Vagina (tissue), 2 donors: ENCODE results near the gene ENGASE. TPM values are rescaled to one million over a fixed set of nuclear protein-coding genes. Genes with fewer than 3 reads are reported as not detected.

Experiments used
- DNase-seq, 2 donors: peaks; one replicate each; pipeline ENCODE4 v3.0.0-alpha.2; 2017; ENCODE audit errors: extremely low spot score in 2 of 2
- H3K27ac ChIP-seq: fragments of 200-600 bp; sonication (generic); one replicate; pipeline ENCODE4 v1.5.1; 2019
- H3K27me3 ChIP-seq: fragments of 200-600 bp; sonication (generic); one replicate; pipeline ENCODE4 v1.5.1; 2019
- H3K36me3 ChIP-seq, 2 donors: fragments of 200-600 bp; sonication (generic); one replicate each; pipeline ENCODE4 v1.5.1; 2017 to 2019
- H3K4me1 ChIP-seq: fragments of 200-600 bp; sonication (generic); one replicate; pipeline ENCODE4 v1.5.1; 2019
- H3K4me3 ChIP-seq, 2 donors: fragments of 200-600 bp; sonication (generic); 1 replicate in 1 of 2; 2 replicates in 1 of 2; pipeline ENCODE4 v1.5.1; 2016 to 2019
- H3K9me3 ChIP-seq: fragments of 200-600 bp; sonication (generic); one replicate; pipeline ENCODE4 v1.5.1; 2019
- CTCF ChIP-seq, 3 experiments: fragments of 450-650 bp in 2 of 3; fragments of 200-600 bp in 1 of 3; sonication (generic) in 1 of 3; IDR thresholded peaks; one replicate each; pipeline ENCODE4 v1.5.1; 2017 to 2019; ENCODE audit warnings: antibody characterized with exemption in 3 of 3, mild to moderate bottlenecking in 2 of 3, moderate library complexity in 2 of 3
- POLR2A ChIP-seq, 2 donors: fragments of 450-650 bp; IDR thresholded peaks; one replicate each; pipeline ENCODE4 v1.6.1; 2017; ENCODE audit warnings: antibody characterized with exemption in 2 of 2, mild to moderate bottlenecking in 2 of 2, moderate library complexity in 2 of 2
- POLR2AphosphoS5 ChIP-seq, 2 donors: sonication (generic); formaldehyde crosslinking; IDR thresholded peaks; one replicate each; pipeline ENCODE4 v1.9.0; 2017; ENCODE audit warnings: antibody characterized with exemption in 2 of 2, mild to moderate bottlenecking in 2 of 2, low read depth in 1 of 2; ENCODE audit not compliant: insufficient read depth in 1 of 2
- intact Hi-C: fragments of 100-400 bp; cut with DNase I; formaldehyde crosslinking; loops from one replicate; pipeline ENCODE4 v1.15.1; 2023
- total RNA-seq: library from RNA; depleted of rRNA; stranded (reverse); fragments of >200 nt; gene quantifications from one replicate; pipeline ENCODE4 v1.2.3, GENCODE V29; 2016

Gene ENGASE
- total RNA-seq, 1 donor from 2014 or later: 13.8 TPM

DNA sequence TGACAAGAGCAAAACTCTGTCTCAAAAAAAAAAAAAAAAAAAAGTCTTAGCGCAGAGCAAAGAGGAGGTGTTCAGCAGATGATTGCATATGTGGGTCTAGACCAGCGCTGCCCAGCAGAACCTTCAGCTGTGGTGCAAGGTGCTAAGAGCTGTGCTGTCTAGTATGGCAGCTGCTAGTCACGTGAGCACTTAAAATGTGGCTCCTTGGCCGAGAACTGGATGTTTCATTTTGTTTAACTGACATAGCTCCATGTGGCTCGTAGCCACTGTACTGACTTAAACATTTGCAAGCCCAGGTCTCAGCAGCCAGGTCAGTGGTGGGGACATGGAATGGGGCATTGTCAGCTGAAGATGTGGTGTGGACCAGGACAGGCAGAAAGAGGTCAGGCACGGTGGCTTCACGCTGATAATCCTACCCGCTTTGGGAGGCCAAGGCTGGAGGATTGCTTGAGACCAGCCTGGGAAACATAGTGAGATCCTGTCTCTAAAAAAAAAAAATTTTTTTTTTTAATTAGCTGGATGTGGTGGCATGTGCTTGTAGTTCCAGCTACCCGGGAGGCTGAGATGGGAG is 41.5 kb upstream of the ENGASE start:
- H3K4me3 ChIP-seq: no peak overlapping the region
- peaks cover 37% of the 10 kb centered on the region for H3K4me1 ChIP-seq
- intact Hi-C loops: no loop called here
- no peak for DNase-seq
- no peaks in the 10 kb centered on the region for H3K9me3 ChIP-seq
- TF ChIP-seq POLR2AphosphoS5 (IDR thresholded peaks at IDR 0.05; ENCODE audit: insufficient read depth in 1 of 2, low read depth in 1 of 2): no peak
- TF ChIP-seq POLR2A (IDR thresholded peaks at IDR 0.05): no peak
- no peak for TF ChIP-seq CTCF (IDR thresholded peaks at IDR 0.05)
- H3K27me3 ChIP-seq: no peaks in the 10 kb centered on the region
- H3K27ac ChIP-seq: no peak overlapping the region
- no peaks in the 10 kb centered on the region for H3K36me3 ChIP-seq

GRCh38 chr17:79033741-79034501 is 40.7 kb upstream of the ENGASE start:
- TF ChIP-seq POLR2A (IDR thresholded peaks at IDR 0.05) (no peak), POLR2AphosphoS5 (IDR thresholded peaks at IDR 0.05; ENCODE audit: insufficient read depth in 1 of 2, low read depth in 1 of 2) (peak in 1 of 2 donors; percentile 42)
- Histone ChIP-seq H3K27ac (peak overlapping the region; percentile 31), H3K4me3 (no peak overlapping the region), H3K4me1 (peaks cover 35% of the 10 kb centered on the region), H3K27me3 (no peaks in the 10 kb centered on the region), H3K36me3 (no peaks in the 10 kb centered on the region), H3K9me3 (no peaks in the 10 kb centered on the region)
- peak in 1 of 2 donors; percentile 88 for DNase-seq
- intact Hi-C loops: no loop called here

DNA sequence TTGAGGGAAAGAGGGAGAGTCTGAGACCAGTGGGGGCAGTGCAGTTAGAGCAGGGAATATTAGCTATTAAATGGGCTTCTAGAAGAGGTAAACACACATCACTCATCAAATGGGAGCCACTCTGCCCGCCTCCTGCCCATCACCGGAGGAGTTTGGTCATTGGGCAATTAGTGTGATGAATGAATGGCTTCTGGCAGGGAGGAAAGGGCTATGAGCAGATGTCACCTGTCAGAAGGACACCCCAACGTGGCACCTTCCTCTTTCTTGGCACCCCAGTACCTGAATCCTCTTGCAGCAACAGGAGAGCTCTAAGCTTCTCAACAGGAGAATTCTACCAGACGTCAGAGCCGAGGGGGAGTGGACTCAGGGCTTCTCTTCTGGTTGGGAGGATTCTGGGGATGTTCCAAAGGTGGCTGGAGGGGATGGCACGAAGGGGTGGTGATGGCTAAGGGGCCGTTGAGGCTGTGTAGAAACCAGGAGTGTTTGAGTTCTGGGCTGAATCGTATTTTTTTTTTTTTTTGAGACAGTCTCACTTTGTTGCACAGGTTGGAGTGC is 39.6 kb upstream of the ENGASE start:
- H3K27ac ChIP-seq: no peak overlapping the region
- H3K9me3 ChIP-seq: no peaks in the 10 kb centered on the region
- peaks cover 36% of the 10 kb centered on the region for H3K4me1 ChIP-seq
- TF ChIP-seq CTCF (IDR thresholded peaks at IDR 0.05) (no peak), POLR2AphosphoS5 (IDR thresholded peaks at IDR 0.05; ENCODE audit: insufficient read depth in 1 of 2, low read depth in 1 of 2) (no peak), POLR2A (IDR thresholded peaks at IDR 0.05) (no peak)
- no peaks in the 10 kb centered on the region for H3K27me3 ChIP-seq
- no peak overlapping the region for H3K4me3 ChIP-seq
- intact Hi-C loops: no loop called here
- no peak for DNase-seq
- H3K36me3 ChIP-seq: no peaks in the 10 kb centered on the region

DNA sequence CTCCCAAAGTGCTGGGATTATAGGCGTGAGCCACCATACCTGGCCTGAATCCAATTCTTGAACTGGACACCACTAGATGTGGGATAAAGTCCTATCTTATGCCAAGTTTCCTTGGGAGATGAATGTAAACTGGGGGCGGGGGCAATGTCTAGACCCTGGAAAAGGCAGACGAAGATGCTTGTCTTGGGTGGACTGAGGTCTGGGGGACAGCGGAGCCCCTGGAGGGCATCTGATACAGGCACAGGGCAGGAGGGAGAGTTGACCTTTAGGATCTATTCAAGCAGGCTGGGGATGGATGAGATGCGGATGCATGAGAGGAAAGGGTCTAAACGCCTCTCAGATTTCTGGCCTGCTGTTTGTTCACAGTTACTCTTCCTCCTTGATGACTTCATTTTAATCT is 38.9 kb upstream of the ENGASE start:
- DNase-seq: no peak
- no peaks in the 10 kb centered on the region for H3K36me3 ChIP-seq
- intact Hi-C loops: no loop called here
- no peaks in the 10 kb centered on the region for H3K9me3 ChIP-seq
- H3K4me3 ChIP-seq: no peak overlapping the region
- TF ChIP-seq CTCF (IDR thresholded peaks at IDR 0.05) (no peak), POLR2AphosphoS5 (IDR thresholded peaks at IDR 0.05; ENCODE audit: insufficient read depth in 1 of 2, low read depth in 1 of 2) (no peak), POLR2A (IDR thresholded peaks at IDR 0.05) (no peak)
- H3K4me1 ChIP-seq: peaks cover 36% of the 10 kb centered on the region
- H3K27me3 ChIP-seq: no peaks in the 10 kb centered on the region
- peak overlapping the region; percentile 26 for H3K27ac ChIP-seq

- DNase-seq: no peak
- no peak overlapping the region for H3K4me3 ChIP-seq
- H3K27me3 ChIP-seq: no peaks in the 10 kb centered on the region
- TF ChIP-seq POLR2A (IDR thresholded peaks at IDR 0.05): no peak
- TF ChIP-seq POLR2AphosphoS5 (IDR thresholded peaks at IDR 0.05; ENCODE audit: insufficient read depth in 1 of 2, low read depth in 1 of 2): no peak
- TF ChIP-seq CTCF (IDR thresholded peaks at IDR 0.05): no peak
- H3K9me3 ChIP-seq: no peaks in the 10 kb centered on the region
- H3K27ac ChIP-seq: peak overlapping the region; percentile 26
- no peaks in the 10 kb centered on the region for H3K36me3 ChIP-seq
- intact Hi-C loops: no loop called here
- peaks cover 36% of the 10 kb centered on the region for H3K4me1 ChIP-seq
Observed at GRCh38 chr17:79036181-79036580, 38.4 kb upstream of the ENGASE start.
